GM18517 (cell line): Measurements from ENCODE around the gene NFYA.

Experiments
- ATAC-seq: cut with Tn5 transposase; IDR thresholded peaks from one replicate; pipeline ENCODE4 v1.9.1; 2021; ENCODE audit warnings: mild to moderate bottlenecking, moderate library complexity; ENCODE audit not compliant: unreplicated experiment

NFYA gene

DNA sequence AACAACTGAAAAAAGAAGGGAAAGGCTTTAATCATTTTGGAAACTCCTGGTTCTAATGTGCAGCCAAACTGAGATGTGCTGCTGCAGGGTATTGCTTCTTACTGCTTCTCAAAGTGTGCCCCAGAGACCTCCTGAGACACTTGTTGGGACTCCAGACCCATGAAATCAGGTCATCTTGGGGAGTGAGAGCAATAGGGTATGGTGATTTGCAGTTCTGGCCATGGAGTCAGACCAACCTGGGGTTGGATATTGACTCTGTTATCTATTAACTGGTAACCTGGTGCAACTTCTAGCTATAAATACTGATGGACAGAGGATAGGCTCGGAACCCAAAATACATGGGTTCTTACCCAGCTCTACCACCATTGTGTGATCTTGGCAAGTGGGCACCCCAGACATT lies 26.7 kb upstream of the NFYA start:
- ATAC-seq: no peak

DNA sequence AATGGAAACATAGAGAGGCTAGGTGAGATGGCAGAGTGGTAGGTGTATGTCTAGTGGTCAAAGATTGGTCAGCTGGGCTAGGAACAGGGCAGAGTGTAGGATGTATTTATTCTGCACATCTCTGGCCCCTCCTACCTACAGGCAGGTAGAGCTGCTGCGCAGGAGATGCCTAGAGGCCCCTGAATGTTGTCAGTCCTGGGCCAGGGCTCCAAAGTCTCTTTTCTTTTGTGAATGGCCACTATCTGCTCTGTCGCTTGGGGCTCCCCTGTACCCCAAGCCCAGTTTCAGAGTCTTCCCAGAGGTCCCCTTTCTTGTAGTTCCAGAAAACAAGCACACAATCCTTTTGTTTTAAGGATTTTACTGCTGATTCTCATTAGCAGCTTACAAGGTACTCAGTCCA lies 25.5 kb upstream of the NFYA start:
- no peak for ATAC-seq

DNA sequence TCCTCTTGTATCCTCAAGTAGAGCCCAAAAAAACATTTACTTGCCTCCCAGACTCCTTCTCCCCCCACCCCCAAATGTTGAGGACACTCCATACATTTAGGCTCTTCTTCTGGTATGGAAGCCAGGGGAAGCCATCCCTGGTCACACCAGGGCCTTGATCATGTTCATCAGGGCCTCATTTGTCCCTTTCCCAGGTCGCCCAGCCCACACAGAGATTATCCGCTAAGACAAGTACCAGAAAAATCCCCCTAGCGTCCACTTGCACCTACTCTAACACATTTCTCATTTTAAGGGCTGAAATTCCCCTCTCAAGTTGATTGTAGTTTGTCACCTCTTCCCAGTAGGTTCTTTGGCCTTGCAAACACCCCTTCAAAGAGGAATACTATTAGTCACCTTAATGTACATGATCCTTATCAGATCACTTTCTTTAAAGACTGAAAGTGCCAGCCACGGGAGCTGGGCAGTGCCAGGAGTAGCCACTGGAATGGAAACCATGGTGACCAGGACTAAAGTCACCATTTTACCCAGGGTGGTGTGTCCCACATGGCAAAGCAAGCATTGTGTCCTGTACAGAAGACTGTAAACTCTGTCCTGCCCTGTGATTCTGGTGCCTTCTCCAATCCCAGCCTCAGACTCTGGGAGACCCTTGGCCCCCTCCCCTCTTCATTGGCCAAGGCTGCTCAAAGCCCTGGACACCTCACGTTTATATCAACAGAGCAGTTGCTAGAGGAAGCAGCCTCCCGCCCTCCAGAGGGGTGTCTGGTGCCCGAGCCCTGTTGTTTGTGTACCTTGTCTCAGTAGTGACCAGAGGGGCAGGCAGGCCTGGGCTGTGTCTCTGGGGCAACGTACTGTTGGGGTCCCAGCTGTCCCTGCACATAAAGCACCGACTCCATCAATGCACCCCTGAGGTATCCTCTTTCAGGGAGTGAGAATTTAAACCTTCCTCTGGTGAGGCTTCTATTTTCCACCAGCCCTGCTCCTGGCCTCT lies 24.7 kb upstream of the NFYA start:
- ATAC-seq: no peak

DNA sequence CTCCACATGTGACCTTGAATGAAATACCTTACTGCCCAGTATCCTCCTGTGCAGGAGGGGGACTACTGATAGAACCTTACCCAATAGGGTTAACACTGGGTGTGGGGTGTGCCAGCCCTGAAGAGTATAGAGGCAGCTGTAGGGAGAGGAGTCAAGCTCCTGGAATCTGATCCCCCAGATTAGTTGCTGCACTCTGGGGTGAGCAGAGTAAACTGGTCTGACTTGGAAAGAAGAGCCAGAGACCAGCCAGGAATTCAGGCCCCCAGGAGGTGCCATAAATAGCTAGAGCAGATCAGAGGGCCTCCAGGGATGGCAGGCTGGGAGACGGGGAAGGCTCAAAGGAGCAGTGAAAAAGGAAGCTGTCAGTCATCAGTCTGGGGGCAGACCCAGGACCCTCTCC lies 23.3 kb upstream of the NFYA start:
- ATAC-seq: no peak

DNA sequence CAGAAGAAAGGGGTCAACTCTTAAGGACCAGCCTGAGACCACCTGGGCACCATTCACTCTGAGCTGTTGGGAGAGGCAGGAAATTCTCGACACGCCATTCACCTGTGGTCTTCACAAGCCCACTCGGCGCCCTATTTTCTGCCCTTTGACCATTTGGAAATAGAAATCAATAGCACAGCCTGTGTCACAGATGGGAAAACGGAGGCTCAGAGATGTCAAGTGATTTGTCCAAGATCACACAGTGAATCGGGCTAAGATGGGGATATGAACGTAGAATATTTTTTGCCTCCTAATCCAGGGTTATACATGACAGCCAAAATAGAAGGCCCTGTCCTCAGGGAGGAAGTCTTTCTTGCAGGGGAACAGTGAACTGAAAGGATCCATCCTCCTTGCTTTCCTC lies 22.8 kb upstream of the NFYA start:
- no peak for ATAC-seq

DNA sequence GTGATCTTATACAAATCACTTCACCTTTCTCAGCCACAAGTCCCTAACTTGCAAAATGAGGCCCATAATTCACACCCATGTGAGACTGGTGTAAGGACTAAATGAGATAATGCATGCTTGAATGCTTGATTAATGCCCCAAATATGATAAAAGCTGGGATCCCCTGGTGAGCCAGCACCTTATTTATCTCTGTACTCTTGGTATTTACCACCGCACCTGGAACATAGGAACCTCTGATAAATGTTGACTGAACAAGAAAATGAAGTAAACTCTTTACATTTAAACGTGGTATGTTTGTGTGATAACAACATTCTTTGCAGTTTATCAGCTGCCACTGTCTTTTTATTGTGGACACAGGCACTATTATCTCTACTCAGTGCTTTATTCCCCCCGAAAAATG lies 22.2 kb upstream of the NFYA start:
- ATAC-seq: no peak

DNA sequence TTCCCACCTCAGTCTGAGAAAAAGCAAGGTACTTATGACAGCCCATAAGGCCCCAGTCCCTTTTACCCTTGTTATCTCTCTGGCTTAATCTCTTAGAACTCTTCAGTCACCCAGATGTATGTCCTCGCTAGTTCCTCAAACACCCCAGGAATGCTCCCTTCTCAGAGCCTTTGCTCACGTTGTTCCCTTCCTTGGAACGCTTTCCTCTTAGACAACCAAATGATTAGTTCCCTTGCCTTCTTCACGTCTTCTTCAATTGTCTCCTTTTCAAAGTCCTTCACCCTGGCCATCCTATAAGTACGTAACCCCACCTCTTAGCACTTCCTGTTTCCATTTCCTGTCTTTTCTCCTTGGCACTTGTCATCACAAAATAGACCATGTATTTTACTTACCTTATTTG lies 20.9 kb upstream of the NFYA start:
- no peak for ATAC-seq

DNA sequence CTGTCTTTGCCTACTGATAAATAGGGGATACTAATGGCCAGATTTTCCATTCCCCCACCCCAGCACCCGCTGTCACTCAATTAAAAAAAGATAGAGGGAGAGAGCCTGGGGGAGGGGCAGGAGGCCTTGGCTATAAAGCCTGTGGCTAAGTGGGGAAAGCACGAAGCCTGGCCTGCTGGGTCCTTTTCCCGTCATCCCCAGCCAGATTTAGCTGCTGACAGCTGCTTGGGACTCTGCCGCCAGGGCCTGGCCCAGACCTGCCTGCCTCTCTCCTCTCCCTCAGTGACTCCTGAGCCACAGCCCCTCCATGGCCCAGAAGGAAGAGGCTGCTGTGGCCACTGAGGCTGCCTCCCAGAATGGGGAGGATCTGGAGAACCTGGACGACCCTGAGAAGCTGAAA lies 19.7 kb upstream of the NFYA start, which contains the start of gene APOBEC2:
Gene APOBEC2 (plus strand): TSS at position 162 of the 400 bp plus-strand sequence. CDS start 146 bp downstream, at position 308.
- no peak for ATAC-seq

DNA sequence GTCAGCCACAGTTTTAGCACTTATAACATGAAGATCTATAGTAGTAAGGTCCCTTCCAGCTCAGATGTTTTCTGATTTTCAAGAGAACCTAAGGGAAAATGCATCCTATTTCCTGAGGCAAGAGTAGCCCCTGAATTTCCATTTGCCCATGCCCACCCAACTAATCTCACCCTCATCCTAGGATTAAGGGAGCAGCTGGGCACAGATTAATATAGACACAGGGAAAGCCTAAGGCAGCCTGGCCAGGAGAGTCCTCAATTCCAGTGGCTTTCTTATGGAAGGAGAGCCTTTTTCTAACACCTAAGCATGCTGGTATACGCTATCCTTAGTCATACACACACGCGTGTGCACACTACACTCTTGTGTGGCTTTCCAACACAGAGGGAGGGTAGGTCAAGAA lies 18.3 kb upstream of the NFYA start:
- no peak for ATAC-seq

DNA sequence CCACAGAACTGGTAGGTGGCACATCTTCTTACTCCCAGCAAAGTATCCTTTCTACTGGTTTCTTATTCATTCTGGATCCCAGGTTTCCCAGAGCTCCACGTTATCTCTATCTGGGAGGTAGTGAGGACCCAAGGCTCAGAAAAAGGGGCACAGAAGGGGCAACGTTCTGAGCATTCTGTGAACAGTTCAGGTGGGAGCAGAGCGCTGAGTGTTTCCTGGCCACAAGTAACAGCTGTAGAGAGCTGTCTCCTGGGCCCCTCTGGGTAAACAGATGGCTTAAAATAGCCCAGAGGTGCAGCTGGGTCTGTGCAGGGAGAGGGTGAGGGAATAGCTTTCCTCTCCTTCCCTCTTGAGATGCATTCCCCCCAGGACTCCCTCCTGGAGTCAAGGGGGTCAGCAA lies 17.6 kb upstream of the NFYA start:
- ATAC-seq: no peak

DNA sequence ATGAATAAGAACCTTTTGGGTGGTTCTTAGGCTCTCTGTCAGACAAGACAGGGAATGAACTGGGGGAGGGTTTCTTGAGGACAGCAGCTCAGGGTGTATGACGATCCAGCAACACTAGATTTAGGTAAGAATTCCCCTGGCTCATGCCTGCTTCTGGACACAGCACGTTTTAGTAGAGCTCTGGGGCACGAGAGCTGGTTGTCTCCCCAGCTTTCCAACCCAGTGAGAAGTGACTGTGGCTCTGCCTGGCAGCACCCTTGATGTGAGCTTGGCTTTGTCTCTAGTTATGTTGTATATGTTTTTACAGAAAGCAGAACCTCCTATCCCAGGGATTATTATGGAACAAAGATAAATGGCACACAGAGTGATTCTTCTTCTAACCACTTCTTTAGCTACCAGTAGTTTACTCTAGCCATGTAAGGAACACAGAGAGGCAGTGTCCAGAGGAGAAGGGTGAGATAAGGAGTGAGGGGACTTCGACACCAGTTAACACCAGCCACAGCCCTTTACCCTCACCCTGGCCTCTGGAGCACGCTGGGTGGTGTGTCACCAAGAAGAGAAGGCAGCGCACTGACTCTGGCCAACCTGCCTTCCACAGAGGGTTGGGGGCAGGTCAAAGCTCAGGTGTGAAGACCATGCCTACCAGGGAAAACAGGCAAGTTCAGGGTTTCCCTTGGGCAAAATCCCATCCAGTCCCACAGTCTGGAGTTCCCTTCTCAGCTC lies 15.8 kb upstream of the NFYA start:
- no peak for ATAC-seq

DNA sequence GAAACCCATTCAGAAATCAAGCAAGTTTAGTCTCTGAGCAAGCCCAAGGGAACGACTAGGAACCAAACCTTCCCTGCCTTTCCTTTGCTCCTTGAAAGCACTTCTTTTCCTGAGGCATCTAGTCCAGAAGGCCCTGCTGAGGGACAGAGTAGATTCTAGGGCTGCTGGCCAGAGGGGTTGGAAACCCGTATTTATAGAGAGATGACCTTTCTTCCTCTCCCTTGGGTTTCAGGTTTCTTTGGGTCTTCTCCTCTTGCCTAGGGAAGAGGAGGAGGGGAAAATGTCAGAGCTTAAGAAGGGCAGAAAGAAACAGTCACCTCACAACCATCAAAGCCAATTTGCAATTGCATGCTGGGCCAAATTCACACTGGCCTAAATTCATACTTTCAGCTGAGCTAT lies 14.0 kb upstream of the NFYA start:
- no peak for ATAC-seq

DNA sequence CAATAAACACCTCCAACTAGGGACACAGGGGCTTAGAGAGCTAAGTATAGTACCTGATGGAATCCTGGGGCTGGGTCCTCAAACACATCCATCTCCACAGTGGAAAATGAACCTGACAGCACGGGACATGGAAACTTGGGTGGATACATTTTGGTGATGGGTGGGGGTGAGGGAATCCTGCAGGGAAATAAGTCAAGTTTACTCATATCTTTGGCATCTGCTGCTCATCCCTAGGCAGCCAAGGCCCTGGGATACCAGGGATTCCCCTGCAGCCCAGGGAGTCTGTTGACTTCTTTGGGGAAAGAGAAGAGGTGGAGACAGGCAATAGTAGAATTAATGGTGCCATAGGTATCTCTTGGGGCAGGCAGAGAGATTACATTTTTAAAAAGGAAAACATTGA lies 13.2 kb upstream of the NFYA start:
- ATAC-seq: no peak

DNA sequence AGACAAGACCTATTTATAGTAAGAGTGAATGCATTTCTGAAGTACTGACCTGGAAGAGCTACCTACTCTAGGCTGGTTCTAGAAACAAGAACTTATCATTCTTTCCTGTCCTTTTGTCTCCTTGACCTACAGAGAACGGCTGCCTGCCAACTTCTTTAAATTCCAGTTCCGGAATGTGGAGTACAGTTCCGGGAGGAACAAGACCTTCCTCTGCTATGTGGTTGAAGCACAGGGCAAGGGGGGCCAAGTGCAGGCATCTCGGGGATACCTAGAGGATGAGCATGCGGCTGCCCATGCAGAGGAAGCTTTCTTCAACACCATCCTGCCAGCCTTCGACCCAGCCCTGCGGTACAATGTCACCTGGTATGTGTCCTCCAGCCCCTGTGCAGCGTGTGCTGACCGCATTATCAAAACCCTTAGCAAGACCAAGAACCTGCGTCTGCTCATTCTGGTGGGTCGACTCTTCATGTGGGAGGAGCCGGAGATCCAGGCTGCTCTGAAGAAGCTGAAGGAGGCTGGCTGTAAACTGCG lies 11.5 kb upstream of the NFYA start:
- no peak for ATAC-seq

DNA sequence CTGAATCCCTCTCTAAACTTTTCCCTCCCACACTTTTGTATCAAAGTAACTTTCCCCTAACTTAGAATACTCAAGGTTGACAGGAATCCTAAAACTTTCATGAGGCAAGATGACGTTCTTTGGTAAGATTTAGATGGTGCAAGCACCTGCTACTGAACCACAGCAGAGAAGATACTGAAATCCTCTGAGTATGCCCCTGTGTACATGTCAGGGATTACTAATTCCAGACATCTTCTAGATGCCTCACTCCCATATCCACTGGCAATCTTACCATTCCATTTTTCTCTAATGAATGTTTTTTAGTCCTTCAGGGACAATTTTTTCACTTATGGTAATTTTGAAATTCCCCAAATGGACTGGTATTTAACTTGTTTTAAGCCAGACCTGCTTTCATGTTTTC lies 10.7 kb upstream of the NFYA start:
- no peak for ATAC-seq

DNA sequence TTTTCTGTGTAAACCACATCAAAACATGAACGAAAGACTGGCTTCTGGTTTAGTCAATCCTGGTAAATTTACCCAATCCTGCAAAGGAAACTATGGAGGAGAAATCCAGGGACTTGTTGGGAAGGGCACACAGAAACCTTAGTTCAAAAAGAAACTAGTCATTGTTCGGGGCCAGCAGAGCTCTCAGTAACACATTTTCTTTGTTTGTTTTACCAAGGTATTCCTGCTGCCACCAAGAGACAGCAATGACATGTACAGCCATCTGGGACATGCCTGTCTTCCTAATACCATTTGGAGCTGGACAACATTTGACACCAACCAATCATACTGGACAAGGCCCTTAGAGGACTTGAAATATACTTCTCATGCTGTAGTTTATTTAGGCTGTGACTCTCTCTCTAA lies 8.9 kb upstream of the NFYA start:
- no peak for ATAC-seq

DNA sequence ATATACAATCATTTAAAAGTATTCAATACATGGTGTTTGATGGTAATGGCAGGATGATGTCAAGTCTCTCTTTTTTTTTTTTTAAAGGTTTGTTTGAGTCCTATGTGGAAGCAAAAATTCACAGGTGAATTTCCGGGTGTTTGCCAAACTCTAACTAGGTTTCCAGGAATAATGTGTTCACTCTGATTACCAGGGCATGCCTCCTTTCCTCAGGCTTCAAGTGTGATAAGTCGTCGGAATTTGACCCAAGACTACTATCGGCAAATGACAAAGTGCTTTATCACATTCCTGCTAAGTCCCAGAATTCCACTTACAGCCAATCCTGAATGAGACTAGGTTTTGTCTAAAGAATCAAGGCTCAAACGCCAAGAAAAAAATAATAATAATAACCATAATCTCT lies 7.9 kb upstream of the NFYA start:
- ATAC-seq: no peak

DNA sequence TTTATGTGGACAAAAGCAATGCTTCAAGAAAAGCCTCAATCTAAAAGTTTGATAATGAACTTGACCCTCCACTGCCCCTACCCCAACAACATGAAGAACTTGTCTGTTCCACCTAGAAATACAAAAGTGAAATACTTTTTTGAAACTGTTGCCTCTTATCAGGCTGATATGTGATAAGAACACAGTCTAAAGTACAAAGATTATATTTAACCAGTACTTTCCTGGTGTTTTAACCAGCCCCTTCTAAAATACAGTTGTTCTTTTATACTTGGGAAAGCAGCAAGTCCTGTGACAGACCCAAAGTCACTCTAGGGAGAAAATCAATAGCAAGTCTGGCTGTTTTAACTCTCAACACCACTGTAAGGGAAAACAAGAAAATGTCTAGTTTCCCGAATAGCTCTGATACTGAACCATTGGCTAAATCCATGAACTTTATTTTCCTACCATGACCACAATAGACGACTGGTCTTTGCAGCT lies 7.2 kb upstream of the NFYA start:
- no peak for ATAC-seq

DNA sequence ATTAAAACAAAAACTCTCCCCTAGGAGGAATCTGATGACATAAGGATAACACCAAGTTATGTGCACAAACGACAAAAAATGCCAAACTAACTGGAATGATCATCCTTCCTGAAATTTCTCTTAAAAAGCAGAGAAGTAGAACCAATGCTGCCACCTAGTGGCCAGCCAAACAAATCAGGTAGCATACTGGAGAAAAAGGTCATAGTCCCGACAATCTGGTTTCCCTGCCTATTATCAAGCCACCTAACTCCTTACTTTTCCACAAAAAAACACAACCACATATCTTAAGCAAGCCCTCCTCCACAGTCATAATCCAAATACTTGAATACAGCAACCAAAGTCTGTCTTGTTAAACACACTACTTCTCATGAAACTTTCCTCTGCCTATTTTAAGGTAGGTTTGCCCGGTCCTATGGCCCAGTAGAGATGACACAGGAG lies 5.9 kb upstream of the NFYA start:
- ATAC-seq: no peak

DNA sequence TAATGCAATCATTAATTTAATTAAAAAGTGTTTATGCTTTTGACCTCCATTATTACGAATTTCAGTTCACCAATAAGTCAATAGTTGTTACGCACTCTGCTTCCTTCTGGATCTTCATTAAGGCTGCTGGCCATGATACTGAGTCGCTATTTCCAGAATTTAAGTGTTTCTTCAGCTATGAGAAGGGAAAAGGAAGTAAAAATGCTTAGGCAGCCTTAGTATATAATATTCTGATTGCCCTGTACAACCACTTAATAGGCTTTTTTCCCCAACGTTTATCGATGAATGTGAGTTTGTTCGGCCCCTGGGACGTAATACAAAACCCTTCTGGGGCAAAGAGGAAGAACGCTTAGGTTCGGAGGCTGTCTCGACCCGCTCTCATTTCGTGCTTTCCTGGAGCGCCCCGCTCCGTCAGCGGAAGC lies 1.3 kb upstream of the NFYA start:
- ATAC-seq: peak; percentile 15
